Islet precursor cell (in vitro differentiated cells): ENCODE data around the gene ANKRD33B.

Source experiments
- DNase-seq: peaks from one replicate; pipeline ENCODE4 v3.0.0-alpha.2; 2018

ANKRD33B gene

DNA sequence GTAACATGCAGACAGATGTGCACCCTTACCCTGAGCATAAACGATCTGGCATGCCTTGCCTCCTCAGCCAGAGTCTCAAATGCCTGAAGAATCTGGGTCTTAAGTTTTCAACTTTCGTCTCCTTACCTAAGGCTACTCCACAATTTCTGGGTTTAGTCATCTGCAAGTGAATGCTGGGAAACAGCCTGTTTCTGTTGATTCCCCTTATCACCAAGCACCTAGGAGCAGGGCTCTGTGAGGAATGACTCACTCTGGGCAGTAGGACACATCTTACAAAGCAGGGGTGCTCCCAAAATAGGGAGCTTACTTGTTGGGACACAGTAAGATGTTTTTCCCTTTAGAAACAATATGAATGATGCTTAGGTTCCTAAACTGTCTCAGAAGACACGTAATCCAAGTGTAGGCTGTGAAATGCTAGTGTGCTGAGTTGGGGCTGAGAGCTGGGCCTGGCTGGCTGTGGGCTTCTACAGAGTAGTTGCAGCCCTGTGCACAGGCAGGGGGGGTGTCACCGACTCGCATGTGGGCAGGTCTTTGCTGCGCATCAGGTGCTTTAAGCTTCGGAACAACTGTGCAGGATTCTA lies 139.1 kb downstream of the ANKRD33B start:
- DNase-seq, result peak; percentile 83

DNA sequence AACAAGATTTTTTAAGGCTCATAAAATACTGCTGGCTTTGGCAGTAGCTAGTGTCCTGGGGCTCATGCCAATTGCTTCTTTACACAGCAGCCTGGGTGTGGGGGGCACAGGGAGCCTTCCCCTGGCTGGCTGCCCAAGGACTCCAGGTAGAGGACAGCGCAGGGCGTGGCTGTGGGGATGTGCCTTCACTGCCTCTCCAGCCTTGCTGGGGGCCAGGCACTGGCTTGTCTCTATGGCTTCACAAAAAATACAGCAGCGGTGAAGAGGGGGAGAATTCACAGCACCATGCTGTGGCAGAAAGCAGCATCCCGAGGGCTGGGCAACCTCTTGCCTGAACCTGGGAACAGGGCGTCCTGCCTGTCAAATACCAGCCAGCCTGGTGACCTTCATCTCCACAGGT lies 139.8 kb downstream of the ANKRD33B start:
- no peak for DNase-seq

DNA sequence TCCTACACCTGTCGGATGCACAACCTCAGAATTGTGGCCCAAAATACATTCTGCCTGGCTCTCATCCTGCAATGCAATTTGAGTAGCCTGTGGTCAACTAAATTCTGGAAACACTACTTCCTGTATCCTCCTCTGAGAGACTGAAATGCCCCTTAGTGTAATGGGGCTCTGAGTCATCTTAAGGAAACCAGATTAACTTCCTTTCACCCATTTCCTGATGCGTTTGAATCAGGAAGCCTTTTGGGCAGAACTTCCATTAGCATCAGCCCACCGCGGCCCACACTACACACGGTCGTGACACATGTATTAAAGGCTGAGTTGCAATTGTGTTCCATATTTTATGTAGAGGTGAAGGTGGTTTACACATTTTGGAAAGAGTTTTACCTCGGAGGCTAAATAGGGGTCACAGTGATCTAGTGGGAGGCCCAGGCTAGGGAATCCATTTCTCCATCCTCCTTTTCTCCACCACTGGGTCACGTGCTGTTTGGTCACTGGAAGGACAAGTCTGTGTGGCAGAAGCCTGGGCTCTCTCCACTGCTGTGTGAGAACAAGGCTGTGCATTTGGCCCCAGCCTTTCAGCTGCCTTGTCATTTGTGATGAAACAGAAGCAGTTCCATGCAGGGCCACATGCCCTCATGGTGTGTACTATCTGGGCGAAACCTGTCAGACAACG lies 141.2 kb downstream of the ANKRD33B start:
- DNase-seq, result peak; percentile 55

DNA sequence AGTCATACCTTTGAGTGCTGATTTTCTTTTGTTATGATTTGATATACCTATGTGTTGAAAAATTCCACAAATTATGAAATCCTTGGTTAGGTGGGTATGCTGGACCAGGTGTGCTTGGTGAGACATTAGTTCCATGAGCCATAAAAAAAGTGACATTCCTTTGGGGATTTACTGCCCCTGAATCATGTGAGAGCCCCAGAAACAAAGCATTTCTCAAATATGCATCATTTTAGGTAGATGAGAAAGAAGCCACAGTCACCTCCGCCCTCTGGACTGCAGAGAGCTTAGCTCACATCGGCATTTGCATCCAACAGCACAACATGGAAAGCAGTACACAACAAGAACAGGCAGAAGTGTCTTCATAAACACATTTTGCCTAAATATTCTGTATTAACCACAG lies 141.9 kb downstream of the ANKRD33B start:
- DNase-seq, result peak; percentile 55

DNA sequence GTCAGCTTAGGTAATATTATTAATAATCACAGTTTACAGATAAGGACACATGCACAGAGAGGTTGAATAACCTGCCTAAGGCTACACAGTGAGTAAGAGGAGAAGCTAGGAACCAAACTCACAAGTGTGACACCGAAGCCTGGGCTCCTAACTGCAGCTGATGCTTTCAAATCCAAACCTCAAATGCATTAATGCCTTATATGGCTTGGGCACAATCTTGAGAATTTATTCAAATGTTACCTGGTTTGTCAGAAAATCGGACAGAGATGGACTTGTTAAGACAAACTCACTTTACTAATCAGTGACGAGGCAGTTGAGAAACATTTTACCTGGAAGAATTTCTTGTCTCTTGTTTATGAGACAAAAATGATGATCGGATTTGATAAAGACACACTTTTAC lies 142.5 kb downstream of the ANKRD33B start:
- no peak for DNase-seq
